Trophoblast cell (in vitro differentiated cells and primary cell): ENCODE results near the gene PRKN.

ENCODE experiments used
- DNase-seq, 2 donors: peaks; one replicate each; pipeline ENCODE4 v3.0.0-alpha.2; 2016
- H2AFZ ChIP-seq: 2 replicates; pipeline ENCODE4 v1.6.1; 2013; ENCODE audit warnings: low read length, moderate library complexity, mild to moderate bottlenecking; ENCODE audit not compliant: insufficient read depth, poor library complexity
- H2AK5ac ChIP-seq: 2 replicates; pipeline ENCODE4 v1.6.1; 2013; ENCODE audit warnings: mild to moderate bottlenecking, low read length
- H2BK120ac ChIP-seq: 2 replicates; pipeline ENCODE4 v1.6.1; 2013; ENCODE audit warnings: low read length, mild to moderate bottlenecking, moderate library complexity; ENCODE audit not compliant: insufficient read depth, poor library complexity
- H2BK12ac ChIP-seq: 2 replicates; pipeline ENCODE4 v1.6.1; 2013; ENCODE audit warnings: mild to moderate bottlenecking, low read length, moderate library complexity
- H2BK5ac ChIP-seq: 2 replicates; pipeline ENCODE4 v1.6.1; 2013; ENCODE audit warnings: low read length, low read depth, moderate library complexity, mild to moderate bottlenecking; ENCODE audit not compliant: poor library complexity
- H3K14ac ChIP-seq: 2 replicates; pipeline ENCODE4 v1.6.1; 2013; ENCODE audit warnings: mild to moderate bottlenecking, low read length
- H3K18ac ChIP-seq: 2 replicates; pipeline ENCODE4 v1.6.1; 2013; ENCODE audit warnings: mild to moderate bottlenecking, low read length
- H3K23ac ChIP-seq: 2 replicates; pipeline ENCODE4 v1.6.1; 2013; ENCODE audit warnings: low read length
- H3K27ac ChIP-seq: 2 replicates; pipeline ENCODE4 v1.5.1; 2013; ENCODE audit warnings: low read depth, mild to moderate bottlenecking, inconsistent platforms, low read length, moderate library complexity
- H3K27me3 ChIP-seq: 2 replicates; pipeline ENCODE4 v1.6.1; 2013; ENCODE audit warnings: inconsistent platforms, mild to moderate bottlenecking, low read length, moderate library complexity; ENCODE audit not compliant: insufficient read depth
- H3K36me3 ChIP-seq, 2 experiments: 1 replicate in 1 of 2; 2 replicates in 1 of 2; pipeline ENCODE4 v1.6.1; 2013; ENCODE audit warnings: low read length in 2 of 2, mild to moderate bottlenecking in 2 of 2, moderate library complexity in 1 of 2; ENCODE audit not compliant: insufficient read depth in 2 of 2, control insufficient read depth in 1 of 2
- H3K4ac ChIP-seq: 2 replicates; pipeline ENCODE4 v1.6.1; 2013; ENCODE audit warnings: low read depth, mild to moderate bottlenecking, low read length, moderate library complexity
- H3K4me1 ChIP-seq, 2 experiments: 1 replicate in 1 of 2; 2 replicates in 1 of 2; pipeline ENCODE4 v1.6.1; 2013; ENCODE audit warnings: low read length in 2 of 2, mild to moderate bottlenecking in 2 of 2, moderate library complexity in 1 of 2; ENCODE audit not compliant: insufficient read depth in 2 of 2, control insufficient read depth in 1 of 2
- H3K4me2 ChIP-seq: 2 replicates; pipeline ENCODE4 v1.6.1; 2013; ENCODE audit warnings: inconsistent platforms, mild to moderate bottlenecking, low read length, moderate library complexity
- H3K4me3 ChIP-seq: 2 replicates; pipeline ENCODE4 v1.5.1; 2013; ENCODE audit warnings: mild to moderate bottlenecking, low read depth, low read length, inconsistent platforms
- H3K79me1 ChIP-seq: one replicate; pipeline ENCODE4 v1.6.1; 2013; ENCODE audit warnings: low read length
- H3K79me2 ChIP-seq: 2 replicates; pipeline ENCODE4 v1.6.1; 2013; ENCODE audit warnings: low read length, mild to moderate bottlenecking; ENCODE audit not compliant: control insufficient read depth, insufficient read depth, poor library complexity
- H3K9ac ChIP-seq: 2 replicates; pipeline ENCODE4 v1.6.1; 2013; ENCODE audit warnings: mild to moderate bottlenecking, low read length
- H3K9me3 ChIP-seq: 2 replicates; pipeline ENCODE4 v1.6.1; 2013; ENCODE audit warnings: low read depth, mild to moderate bottlenecking, control low read depth, inconsistent platforms, low read length; ENCODE audit not compliant: insufficient read depth
- H4K12ac ChIP-seq: 2 replicates; pipeline ENCODE4 v1.6.1; 2013; ENCODE audit warnings: low read depth, mild to moderate bottlenecking, low read length, moderate library complexity
- H4K8ac ChIP-seq: 2 replicates; pipeline ENCODE4 v1.6.1; 2013; ENCODE audit warnings: low read depth, mild to moderate bottlenecking, low read length, moderate library complexity
- H4K91ac ChIP-seq: one replicate; pipeline ENCODE4 v1.6.1; 2013; ENCODE audit warnings: low read depth, mild to moderate bottlenecking, low read length, moderate library complexity
- WGBS: extraction: QIAGEN DNeasy Blood & Tissue Kit; methylation state at CpG from one replicate; pipeline ENCODE4 v1.1.7; 2013; ENCODE audit warnings: missing lambda C conversion rate; ENCODE audit not compliant: insufficient read length, insufficient coverage; ENCODE audit errors: extremely low coverage; 5-methylcytosine and 5-hydroxymethylcytosine counted together

PRKN gene

GRCh38 chr6:162560891-162561290, 166.7 kb downstream of the PRKN start:
- Histone ChIP-seq H2BK12ac (no peak overlapping the region), H3K27ac (no peak overlapping the region), H2BK5ac (no peak overlapping the region), H3K4me3 (no peak overlapping the region), H3K27me3 (no peaks in the 10 kb centered on the region), H4K91ac (no peak overlapping the region), H2BK120ac (no peak overlapping the region), H3K18ac (no peak overlapping the region), H3K4me2 (no peak overlapping the region), H2AFZ (no peak overlapping the region), H3K9ac (no peak overlapping the region), H3K14ac (no peak overlapping the region), H2AK5ac (no peak overlapping the region), H4K8ac (no peak overlapping the region), H3K79me1 (no peaks in the 10 kb centered on the region), H3K9me3 (peaks cover 3% of the 10 kb centered on the region), H3K36me3 (no peaks in the 10 kb centered on the region), H3K4me1 (no peaks in the 10 kb centered on the region), H3K23ac (no peak overlapping the region), H4K12ac (no peak overlapping the region), H3K79me2 (no peaks in the 10 kb centered on the region), H3K4ac (no peak overlapping the region)
- whole genome bisulfite sequencing: no CpG with 5 or more reads among the region's 8 CpGs
- no peak for DNase-seq

GRCh38 chr6:162554531-162554930, 173.0 kb downstream of the PRKN start:
- H4K8ac ChIP-seq: no peak overlapping the region
- H3K79me2 ChIP-seq: no peaks in the 10 kb centered on the region
- H3K27me3 ChIP-seq: no peaks in the 10 kb centered on the region
- WGBS: no CpG with 5 or more reads among the region's 9 CpGs
- H3K27ac ChIP-seq: no peak overlapping the region
- no peak overlapping the region for H3K9ac ChIP-seq
- no peak for DNase-seq
- no peak overlapping the region for H3K14ac ChIP-seq
- no peaks in the 10 kb centered on the region for H3K79me1 ChIP-seq
- no peak overlapping the region for H4K12ac ChIP-seq
- H4K91ac ChIP-seq: no peak overlapping the region
- peaks cover 2% of the 10 kb centered on the region for H3K9me3 ChIP-seq
- H2BK12ac ChIP-seq: no peak overlapping the region
- no peak overlapping the region for H2BK120ac ChIP-seq
- H3K23ac ChIP-seq: no peak overlapping the region
- H2AK5ac ChIP-seq: no peak overlapping the region
- no peak overlapping the region for H3K4me3 ChIP-seq
- H3K36me3 ChIP-seq: no peaks in the 10 kb centered on the region
- H3K4me1 ChIP-seq: no peaks in the 10 kb centered on the region
- no peak overlapping the region for H2AFZ ChIP-seq
- no peak overlapping the region for H3K4ac ChIP-seq
- no peak overlapping the region for H3K4me2 ChIP-seq
- no peak overlapping the region for H2BK5ac ChIP-seq
- H3K18ac ChIP-seq: no peak overlapping the region

GRCh38 chr6:162546905-162547304, 180.7 kb downstream of the PRKN start:
- Histone ChIP-seq H4K8ac (no peak overlapping the region), H3K9ac (no peak overlapping the region), H3K4ac (no peak overlapping the region), H2AK5ac (no peak overlapping the region), H3K79me1 (no peaks in the 10 kb centered on the region), H3K4me1 (no peaks in the 10 kb centered on the region), H3K36me3 (no peaks in the 10 kb centered on the region), H3K14ac (no peak overlapping the region), H4K91ac (no peak overlapping the region), H2BK120ac (no peak overlapping the region), H3K4me3 (no peak overlapping the region), H2BK5ac (no peak overlapping the region), H2AFZ (no peak overlapping the region), H3K27me3 (no peaks in the 10 kb centered on the region), H4K12ac (no peak overlapping the region), H3K4me2 (no peak overlapping the region), H3K9me3 (peaks cover 2% of the 10 kb centered on the region), H3K18ac (no peak overlapping the region), H3K79me2 (no peaks in the 10 kb centered on the region), H2BK12ac (no peak overlapping the region), H3K23ac (no peak overlapping the region), H3K27ac (no peak overlapping the region)
- 100% methylated on average over 2 of the region's 4 CpGs for WGBS
- DNase-seq: no peak

GRCh38 chr6:162543221-162543620, 184.3 kb downstream of the PRKN start:
- no peaks in the 10 kb centered on the region for H3K79me1 ChIP-seq
- H4K8ac ChIP-seq: no peak overlapping the region
- no peak overlapping the region for H4K12ac ChIP-seq
- no peak overlapping the region for H3K18ac ChIP-seq
- no peak overlapping the region for H2AK5ac ChIP-seq
- H3K23ac ChIP-seq: no peak overlapping the region
- no peak overlapping the region for H2AFZ ChIP-seq
- H3K36me3 ChIP-seq: no peaks in the 10 kb centered on the region
- H2BK12ac ChIP-seq: no peak overlapping the region
- H3K4ac ChIP-seq: no peak overlapping the region
- no peak overlapping the region for H2BK5ac ChIP-seq
- no peak overlapping the region for H3K27ac ChIP-seq
- no peaks in the 10 kb centered on the region for H3K9me3 ChIP-seq
- no peak for DNase-seq
- H4K91ac ChIP-seq: no peak overlapping the region
- H3K9ac ChIP-seq: no peak overlapping the region
- no peaks in the 10 kb centered on the region for H3K27me3 ChIP-seq
- no peak overlapping the region for H3K14ac ChIP-seq
- H3K79me2 ChIP-seq: no peaks in the 10 kb centered on the region
- H3K4me1 ChIP-seq: no peaks in the 10 kb centered on the region
- no peak overlapping the region for H2BK120ac ChIP-seq
- no peak overlapping the region for H3K4me2 ChIP-seq
- no peak overlapping the region for H3K4me3 ChIP-seq
- no CpG with 5 or more reads among the region's 6 CpGs for WGBS
